22Rv1 (cell line): ENCODE measurements around the gene MYL5.

Experiments
- CTCF ChIP-seq: fragments of 450-650 bp; IDR thresholded peaks from 2 replicates; pipeline ENCODE4 v1.5.1; 2017; ENCODE audit warnings: mild to moderate bottlenecking
- ZFX ChIP-seq: fragments of 450-650 bp; IDR thresholded peaks from 2 replicates; pipeline ENCODE4 v1.6.1; 2017; ENCODE audit warnings: antibody characterized with exemption, borderline replicate concordance

GRCh38 chr4:680551-680927, 6.2 kb downstream of the MYL5 start:
- TF ChIP-seq CTCF, result no peak
- no peak for TF ChIP-seq ZFX
